HuH-7.5 (cell line): ENCODE data around the gene EXTL2.
A peak's percentile ranks its signal among the peaks of the same experiment; 100 is the strongest.
"Not testable (repeated sequence)": the region's sequence is repeated elsewhere in the genome, so short reads cannot be mapped to it uniquely, and the experiment has no call there.

Experiments
- DNase-seq: peaks from one replicate; pipeline ENCODE4 v3.0.0; 2011; ENCODE audit warnings: low spot score

Gene EXTL2

GRCh38 chr1:100902365-100902764 is 7.7 kb upstream of the EXTL2 start:
- no peak for DNase-seq

GRCh38 chr1:100896481-100896982 is 1.9 kb upstream of the EXTL2 start:
- DNase-seq = peak; percentile 11

DNA sequence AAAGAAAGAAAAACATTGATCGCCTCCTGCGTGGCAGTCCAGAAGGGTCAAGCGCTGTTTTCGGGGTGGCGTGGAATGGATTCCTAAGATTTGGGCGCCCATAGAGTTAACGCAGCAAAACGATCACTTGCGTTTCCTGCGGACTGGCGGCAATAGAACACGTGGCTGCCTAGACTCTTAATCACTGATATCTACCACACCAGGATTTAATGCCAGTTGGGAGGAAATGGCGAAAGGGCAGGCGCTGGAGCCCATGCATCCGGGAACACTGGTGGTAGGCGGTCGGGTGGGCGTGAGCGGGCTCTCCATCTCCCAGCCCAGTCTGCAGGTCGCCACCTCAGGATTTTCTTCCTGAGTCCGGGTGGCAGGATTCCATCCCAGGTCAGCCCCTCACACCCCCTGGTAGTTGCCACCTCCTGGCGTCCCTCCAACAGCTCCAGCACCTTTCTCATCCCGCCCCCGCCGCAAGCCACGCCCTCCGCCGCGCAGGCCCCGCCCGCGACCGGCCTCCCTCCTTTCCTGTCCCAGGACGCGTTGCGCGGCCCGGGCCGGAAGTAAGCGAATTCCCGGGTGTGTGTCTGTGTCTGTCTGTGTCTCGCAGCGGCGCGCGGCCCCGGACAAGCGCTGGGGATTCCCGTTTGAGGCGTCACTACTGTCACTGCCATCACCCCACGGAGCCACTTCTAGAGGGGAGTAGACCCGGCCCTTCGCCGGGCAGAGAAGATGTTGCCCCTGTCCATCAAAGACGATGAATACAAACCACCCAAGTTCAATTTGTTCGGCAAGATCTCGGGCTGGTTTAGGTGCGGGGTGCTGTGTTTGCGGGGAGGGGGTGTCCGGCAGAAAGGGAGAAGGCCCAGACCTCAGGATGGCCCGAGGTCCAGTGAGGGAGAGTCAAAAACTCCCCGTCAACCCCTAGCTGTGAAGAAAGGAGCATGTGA is 1.2 kb upstream of the EXTL2 start, which contains the start of gene SLC30A7:
Gene SLC30A7, plus strand, starts transcription at position 551 of the 941 bp plus-strand sequence. Its CDS starts 173 bp downstream, at position 724.
- DNase-seq = peak; percentile 35

DNA sequence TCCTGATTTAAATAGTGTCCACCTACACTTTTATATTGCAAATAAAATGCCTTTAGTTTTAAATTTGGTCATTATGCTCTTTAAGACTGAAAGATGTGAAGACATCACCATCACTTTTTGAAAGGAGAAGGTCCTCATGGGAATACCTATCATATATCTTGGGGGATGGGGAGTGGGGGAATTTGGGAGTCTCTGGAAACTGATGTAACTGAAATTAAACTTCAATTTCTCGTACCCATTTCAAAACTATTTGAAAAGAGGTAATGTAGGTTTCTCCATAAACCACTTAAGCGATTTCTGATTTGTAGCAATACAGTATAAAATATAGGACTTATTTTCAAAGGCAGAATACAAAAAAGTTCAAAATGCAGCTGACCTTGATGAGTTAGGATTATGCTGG is 924 bp downstream of the EXTL2 start:
- no peak for DNase-seq

- DNase-seq = no peak
Measured at GRCh38 chr1:100892554-100892953, 2.1 kb downstream of the EXTL2 start.

- no peak for DNase-seq
Measured at GRCh38 chr1:100891380-100891779, 3.3 kb downstream of the EXTL2 start.

GRCh38 chr1:100889869-100890482 is 4.7 kb downstream of the EXTL2 start:
- DNase-seq = not testable (repeated sequence)

DNA sequence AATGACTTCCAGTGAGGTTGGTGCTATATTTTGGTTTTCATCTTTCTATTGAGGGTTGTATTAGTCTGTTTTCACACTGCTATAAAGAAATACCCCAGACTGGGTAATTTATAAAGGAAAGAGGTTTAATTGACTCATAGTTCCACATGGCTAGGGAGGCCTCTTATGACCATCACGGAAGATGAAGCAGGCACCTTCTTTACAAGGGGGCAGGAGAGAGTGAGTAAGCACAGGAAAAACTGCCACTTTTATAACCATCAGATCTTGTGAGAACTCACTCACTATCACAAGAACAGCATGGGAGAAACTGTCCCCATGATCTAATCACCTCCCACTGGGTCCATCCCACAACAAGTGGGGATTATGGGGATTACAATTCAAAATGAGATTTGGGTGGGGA is 5.6 kb downstream of the EXTL2 start:
- DNase-seq = not testable (repeated sequence)

GRCh38 chr1:100883963-100884362 is 10.7 kb downstream of the EXTL2 start:
- DNase-seq = no peak

- no peak for DNase-seq
Measured at GRCh38 chr1:100882698-100883097, 11.9 kb downstream of the EXTL2 start.

GRCh38 chr1:100881687-100882086 is 13.0 kb downstream of the EXTL2 start:
- no peak for DNase-seq

GRCh38 chr1:100879422-100879821 is 15.2 kb downstream of the EXTL2 start:
- no peak for DNase-seq

DNA sequence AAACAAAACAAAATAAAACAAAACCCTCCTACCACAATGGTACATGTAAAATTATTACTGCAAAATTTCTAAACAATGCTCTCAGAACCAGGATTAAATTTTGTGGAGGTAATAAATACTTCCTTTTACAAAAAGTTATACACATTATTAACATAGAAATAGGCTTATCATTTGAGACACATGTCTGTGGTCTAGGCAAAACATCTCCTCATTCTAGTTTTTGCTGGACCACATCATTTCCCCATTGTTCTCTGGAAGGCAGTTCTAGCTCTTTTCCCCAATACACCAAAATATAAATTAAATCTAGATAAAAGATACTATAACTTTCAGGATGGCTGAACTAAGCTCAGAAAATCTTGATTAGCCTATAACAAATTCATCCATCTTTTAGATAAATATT is 18.4 kb downstream of the EXTL2 start:
- no peak for DNase-seq

- DNase-seq = no peak
Measured at GRCh38 chr1:100875228-100875627, 19.4 kb downstream of the EXTL2 start.

- DNase-seq = no peak
Measured at GRCh38 chr1:100874433-100874832, 20.2 kb downstream of the EXTL2 start.

DNA sequence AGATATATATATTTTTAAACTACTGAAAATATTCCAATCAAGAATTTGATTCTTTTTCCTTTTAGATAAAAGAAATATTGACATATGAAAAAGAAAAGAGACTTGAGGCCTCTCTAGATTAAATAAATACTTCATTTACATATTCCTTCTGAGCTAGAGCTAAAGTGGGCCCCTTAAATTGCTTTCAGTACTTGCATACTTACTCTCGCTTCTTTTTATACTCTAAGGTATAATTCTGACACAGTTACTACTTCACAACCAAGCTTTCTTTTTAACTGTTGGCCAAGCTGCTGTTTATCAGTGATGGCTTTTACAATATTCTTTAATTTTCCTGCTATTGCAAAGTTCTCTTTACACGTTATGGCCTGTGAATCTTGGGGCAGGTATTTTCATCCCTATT is 24.6 kb downstream of the EXTL2 start:
- DNase-seq = no peak

DNA sequence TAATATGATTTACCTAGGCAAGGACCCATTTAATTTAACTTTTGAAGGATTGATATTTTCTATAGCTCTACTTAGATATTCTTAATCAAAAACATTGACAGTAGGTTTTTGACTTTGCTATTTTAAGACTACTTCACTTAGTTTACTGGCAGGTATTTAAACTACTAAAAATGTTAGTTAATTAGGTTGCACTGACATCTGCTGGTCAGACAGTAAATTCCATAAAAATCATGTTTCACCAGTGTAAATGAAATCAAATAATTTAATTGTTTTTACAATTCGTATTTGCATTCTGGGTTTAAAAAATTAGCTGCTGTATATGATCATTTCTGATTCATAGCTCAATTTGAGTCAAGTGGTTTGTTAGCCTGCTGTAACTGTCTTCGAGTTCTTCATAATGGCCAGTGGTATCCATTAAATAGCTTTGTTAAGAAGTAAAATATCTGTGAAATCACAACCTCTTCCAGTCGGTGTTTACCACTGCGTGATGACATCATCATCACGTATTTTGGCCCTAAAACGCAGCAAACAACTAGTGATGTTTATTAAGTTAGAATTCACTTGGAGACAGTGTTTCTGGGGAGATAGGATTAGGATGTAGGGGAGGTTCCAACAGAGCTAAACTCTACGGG is 26.2 kb downstream of the EXTL2 start:
- DNase-seq = no peak

DNA sequence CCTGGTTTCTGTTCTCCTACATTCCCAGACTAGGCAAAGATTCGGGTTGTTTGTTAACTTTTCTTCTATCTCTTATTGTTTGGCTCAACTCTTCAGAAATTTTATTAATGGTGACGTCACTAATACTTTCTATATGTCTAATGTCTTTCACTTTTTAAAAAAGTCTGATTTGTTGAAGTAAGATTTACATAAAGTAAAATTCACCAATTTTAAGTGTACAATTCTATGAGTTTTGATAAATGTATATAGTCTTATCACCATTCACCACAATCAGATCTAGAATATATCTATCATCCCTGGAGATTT is 27.8 kb downstream of the EXTL2 start:
- DNase-seq = no peak

DNA sequence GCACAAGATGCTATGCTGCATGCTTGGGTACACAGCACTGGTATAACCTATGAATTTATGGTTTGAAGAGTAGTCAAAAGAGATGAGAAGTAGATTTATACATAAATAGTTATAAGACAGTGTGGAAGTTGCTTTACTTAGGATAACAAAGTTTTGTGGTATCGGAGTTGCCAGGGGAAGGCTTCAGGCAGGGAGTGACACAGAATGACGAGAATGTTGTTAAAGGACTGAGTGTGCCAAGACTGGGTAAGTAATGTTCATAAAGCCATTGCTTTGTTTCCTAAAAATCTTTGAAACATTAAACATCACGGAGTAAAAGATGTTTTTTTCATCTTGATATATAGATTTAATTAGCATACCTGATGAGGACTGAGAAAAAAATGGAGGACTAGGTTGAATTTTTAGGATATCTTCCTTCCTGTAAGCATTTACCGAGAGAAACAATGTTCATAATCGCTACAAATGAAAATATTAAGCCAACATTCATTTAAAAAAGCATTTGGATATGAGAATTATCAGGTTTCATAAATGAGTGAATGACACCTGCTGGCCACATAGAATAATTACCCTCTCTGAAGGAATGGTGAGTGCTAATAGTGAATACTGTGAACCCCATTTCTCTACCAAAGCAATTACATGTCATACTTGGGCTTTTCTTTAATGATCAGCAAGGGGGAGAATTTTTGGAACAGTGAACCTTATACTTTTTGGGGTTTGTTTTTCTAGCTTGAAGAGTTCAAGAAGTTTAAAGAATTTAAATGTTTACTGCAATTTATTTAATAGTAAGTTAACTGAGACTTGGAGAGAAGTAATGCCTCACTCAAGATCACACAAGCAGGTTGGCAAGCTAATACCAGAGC is 28.4 kb downstream of the EXTL2 start:
- DNase-seq = no peak

DNA sequence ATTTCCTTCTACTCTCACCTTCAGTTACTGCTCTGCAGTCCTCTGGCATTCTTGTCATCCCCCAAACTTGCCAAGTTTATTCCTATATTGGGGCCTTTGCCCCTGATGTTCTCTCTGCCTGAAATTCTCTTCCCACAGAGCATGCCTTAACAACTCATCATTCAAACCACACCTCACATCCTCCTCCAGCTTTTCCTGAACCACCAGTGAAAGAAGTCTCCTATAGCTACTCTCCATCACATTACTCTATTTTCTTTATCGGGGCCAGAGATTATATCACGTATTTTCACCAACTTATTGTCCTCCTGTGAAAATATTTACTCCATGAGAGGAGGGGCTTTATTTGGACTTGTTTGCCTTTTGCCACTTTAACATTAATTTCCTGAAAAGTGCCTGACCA is 32.1 kb downstream of the EXTL2 start:
- no peak for DNase-seq

- DNase-seq = no peak
Measured at GRCh38 chr1:100861379-100861778, 33.3 kb downstream of the EXTL2 start.
